SJSA1 (cell line): ENCODE data around the gene SEC22A. TPM values are rescaled to one million over a fixed set of nuclear protein-coding genes. Genes with fewer than 3 reads are reported as not detected.

Source experiments
- DNase-seq, 2 experiments: peaks; one replicate each; pipeline ENCODE4 v3.0.0-alpha.2; 2015 to 2020; ENCODE audit warnings: low spot score in 2 of 2, low read depth in 1 of 2
- H3K27ac ChIP-seq: fragments of 250-450 bp; sonication (Bioruptor Pico); 2 replicates; pipeline ENCODE4 v1.5.1; 2020; ENCODE audit warnings: mild to moderate bottlenecking, moderate library complexity
- H3K27me3 ChIP-seq: fragments of 250-450 bp; sonication (Bioruptor Pico); replicated peaks from 2 replicates; pipeline ENCODE4 v1.5.1; 2020; ENCODE audit warnings: mild to moderate bottlenecking, moderate library complexity
- H3K36me3 ChIP-seq: fragments of 250-450 bp; sonication (Bioruptor Pico); 2 replicates; pipeline ENCODE4 v1.5.1; 2020; ENCODE audit warnings: mild to moderate bottlenecking
- H3K4me1 ChIP-seq: fragments of 250-450 bp; sonication (Bioruptor Pico); replicated peaks from 2 replicates; pipeline ENCODE4 v1.6.1; 2021; ENCODE audit warnings: mild to moderate bottlenecking
- H3K4me3 ChIP-seq: fragments of 250-450 bp; sonication (Bioruptor Pico); 2 replicates; pipeline ENCODE4 v1.5.1; 2020; ENCODE audit warnings: mild to moderate bottlenecking
- H3K9me3 ChIP-seq: fragments of 250-450 bp; sonication (Bioruptor Pico); replicated peaks from 2 replicates; pipeline ENCODE4 v1.5.1; 2020; ENCODE audit warnings: mild to moderate bottlenecking
- total RNA-seq: library from RNA; depleted of rRNA; stranded (reverse); fragments of >200 nt; shearing (Covaris generic); gene quantifications from 2 replicates; pipeline ENCODE4 v1.2.3, GENCODE V29; 2014

Gene SEC22A
- total RNA-seq, 1 experiment from 2014 or later, result 40.2 TPM

GRCh38 chr3:123301331-123302184, 99.8 kb downstream of the SEC22A start:
- Histone ChIP-seq H3K9me3 (no peaks in the 10 kb centered on the region), H3K27ac (no peak overlapping the region), H3K27me3 (peaks cover 2% of the 10 kb centered on the region; the same call in 1 of the 2 replicates), H3K4me1 (no peaks in the 10 kb centered on the region), H3K36me3 (no peaks in the 10 kb centered on the region), H3K4me3 (no peak overlapping the region)
- no peak for DNase-seq

GRCh38 chr3:123302961-123303360, 101.2 kb downstream of the SEC22A start:
- no peak overlapping the region for H3K27ac ChIP-seq
- DNase-seq, result no peak

GRCh38 chr3:123303976-123304560, 102.3 kb downstream of the SEC22A start:
- H3K27me3 ChIP-seq, result no peaks in the 10 kb centered on the region; the same call in 1 of the 2 replicates
- no peaks in the 10 kb centered on the region for H3K9me3 ChIP-seq
- no peaks in the 10 kb centered on the region for H3K36me3 ChIP-seq
- H3K4me3 ChIP-seq, result no peak overlapping the region
- no peaks in the 10 kb centered on the region for H3K4me1 ChIP-seq
- no peak for DNase-seq
- no peak overlapping the region for H3K27ac ChIP-seq

More at GRCh38 chr3:123302961-123303360, 101.2 kb downstream of the SEC22A start:
- Histone ChIP-seq H3K4me1 (no peaks in the 10 kb centered on the region), H3K9me3 (no peaks in the 10 kb centered on the region), H3K4me3 (no peak overlapping the region), H3K27me3 (no peaks in the 10 kb centered on the region; the same call in 1 of the 2 replicates), H3K36me3 (no peaks in the 10 kb centered on the region)

- DNase-seq, result no peak
- Histone ChIP-seq H3K4me1 (no peaks in the 10 kb centered on the region), H3K27me3 (no peaks in the 10 kb centered on the region; the same call in 1 of the 2 replicates), H3K9me3 (no peaks in the 10 kb centered on the region), H3K4me3 (no peak overlapping the region), H3K27ac (no peak overlapping the region), H3K36me3 (no peaks in the 10 kb centered on the region)
Measured at GRCh38 chr3:123305192-123305591, 103.4 kb downstream of the SEC22A start.

GRCh38 chr3:123307064-123307463, 105.3 kb downstream of the SEC22A start:
- Histone ChIP-seq H3K9me3 (no peaks in the 10 kb centered on the region), H3K4me3 (no peak overlapping the region), H3K36me3 (no peaks in the 10 kb centered on the region), H3K27ac (no peak overlapping the region), H3K4me1 (no peaks in the 10 kb centered on the region), H3K27me3 (no peaks in the 10 kb centered on the region; the same call in 1 of the 2 replicates)
- no peak for DNase-seq

GRCh38 chr3:123310186-123310585, 108.4 kb downstream of the SEC22A start:
- Histone ChIP-seq H3K27ac (no peak overlapping the region), H3K4me1 (no peaks in the 10 kb centered on the region), H3K27me3 (peaks cover 2% of the 10 kb centered on the region; the same call in 1 of the 2 replicates), H3K36me3 (no peaks in the 10 kb centered on the region), H3K4me3 (no peak overlapping the region), H3K9me3 (no peaks in the 10 kb centered on the region)
- DNase-seq, result no peak

GRCh38 chr3:123310741-123311140, 109.0 kb downstream of the SEC22A start:
- no peak overlapping the region for H3K27ac ChIP-seq
- H3K4me1 ChIP-seq, result no peaks in the 10 kb centered on the region
- no peak for DNase-seq
- H3K9me3 ChIP-seq, result no peaks in the 10 kb centered on the region
- peaks cover 3% of the 10 kb centered on the region; the same call in 1 of the 2 replicates for H3K27me3 ChIP-seq
- H3K36me3 ChIP-seq, result no peaks in the 10 kb centered on the region
- H3K4me3 ChIP-seq, result no peak overlapping the region

- Histone ChIP-seq H3K4me1 (no peaks in the 10 kb centered on the region), H3K36me3 (no peaks in the 10 kb centered on the region), H3K27me3 (peaks cover 3% of the 10 kb centered on the region), H3K9me3 (no peaks in the 10 kb centered on the region), H3K27ac (no peak overlapping the region), H3K4me3 (no peak overlapping the region)
- no peak for DNase-seq
Measured at GRCh38 chr3:123311201-123311600, 109.5 kb downstream of the SEC22A start.

GRCh38 chr3:123312331-123313265, 110.9 kb downstream of the SEC22A start:
- H3K9me3 ChIP-seq, result no peaks in the 10 kb centered on the region
- no peaks in the 10 kb centered on the region for H3K4me1 ChIP-seq
- H3K36me3 ChIP-seq, result no peaks in the 10 kb centered on the region
- no peak overlapping the region for H3K27ac ChIP-seq
- no peak overlapping the region for H3K4me3 ChIP-seq
- peaks cover 12% of the 10 kb centered on the region for H3K27me3 ChIP-seq
- DNase-seq, result no peak

- H3K36me3 ChIP-seq, result no peaks in the 10 kb centered on the region
- peaks cover 12% of the 10 kb centered on the region for H3K27me3 ChIP-seq
- DNase-seq, result no peak
- no peaks in the 10 kb centered on the region for H3K4me1 ChIP-seq
- H3K4me3 ChIP-seq, result no peak overlapping the region
- H3K27ac ChIP-seq, result no peak overlapping the region
- no peaks in the 10 kb centered on the region for H3K9me3 ChIP-seq
Measured at GRCh38 chr3:123313889-123314288, 112.1 kb downstream of the SEC22A start.

GRCh38 chr3:123314359-123315270, 112.9 kb downstream of the SEC22A start:
- Histone ChIP-seq H3K9me3 (no peaks in the 10 kb centered on the region), H3K4me3 (no peak overlapping the region), H3K27me3 (peaks cover 12% of the 10 kb centered on the region), H3K36me3 (no peaks in the 10 kb centered on the region), H3K27ac (no peak overlapping the region), H3K4me1 (no peaks in the 10 kb centered on the region)
- no peak for DNase-seq

- Histone ChIP-seq H3K36me3 (no peaks in the 10 kb centered on the region), H3K4me3 (no peak overlapping the region), H3K27me3 (peaks cover 12% of the 10 kb centered on the region), H3K9me3 (no peaks in the 10 kb centered on the region), H3K27ac (no peak overlapping the region), H3K4me1 (no peaks in the 10 kb centered on the region)
- no peak for DNase-seq
Measured at GRCh38 chr3:123315271-123315595, 113.5 kb downstream of the SEC22A start.

GRCh38 chr3:123317716-123318115, 116.0 kb downstream of the SEC22A start:
- no peak overlapping the region for H3K27ac ChIP-seq
- peaks cover 12% of the 10 kb centered on the region for H3K27me3 ChIP-seq
- H3K9me3 ChIP-seq, result no peaks in the 10 kb centered on the region
- no peak for DNase-seq
- H3K4me1 ChIP-seq, result no peaks in the 10 kb centered on the region
- no peaks in the 10 kb centered on the region for H3K36me3 ChIP-seq
- H3K4me3 ChIP-seq, result no peak overlapping the region
